ENCODE results near the gene POU3F4.

GRCh38 chrX:83529950-83530349 is 21.9 kb downstream of the POU3F4 start:
- TF ChIP-seq EP300 (IDR thresholded peaks at IDR 0.05; ENCODE audit: borderline replicate concordance) = no peak
- no peak for TF ChIP-seq REST (IDR thresholded peaks at IDR 0.05; ENCODE audit: low read depth)
- no peak for TF ChIP-seq TEAD4 (IDR thresholded peaks at IDR 0.05)
- no peak for TF ChIP-seq MAX (IDR thresholded peaks at IDR 0.05)
